HEK293 (cell line): ENCODE results near the gene GJB4.
A peak's percentile ranks its signal among the peaks of the same experiment; 100 is the strongest.
"Not testable (repeated sequence)": the region's sequence is repeated elsewhere in the genome, so short reads cannot be mapped to it uniquely, and the experiment has no call there.

Experiments used
- CTCF ChIA-PET: fragments of 350-600 bp; formaldehyde crosslinking; extraction: SDS; loops from one replicate; lab custom pipeline; 2021; ENCODE audit warnings: antibody characterized with exemption; lab: Yijun Ruan, JAX
- POLR2A ChIA-PET: fragments of 300-600 bp; formaldehyde crosslinking; extraction: SDS; loops from one replicate; lab custom pipeline; 2020; ENCODE audit warnings: antibody characterized with exemption, inconsistent platforms; lab: Yijun Ruan, JAX
- H3K27ac ChIP-seq: fragments of 200-500 bp; sonication (Bioruptor generic); 2 replicates; pipeline ENCODE4 v1.5.1; 2014; ENCODE audit warnings: low read depth, low read length, control low read depth, inconsistent platforms; ENCODE audit errors: extremely low read depth
- H3K36me3 ChIP-seq, 2 experiments: fragments of 200-500 bp in 1 of 2; sonication (Bioruptor generic) in 1 of 2; 1 replicate in 1 of 2; 2 replicates in 1 of 2; pipeline ENCODE4 v1.5.1; 2014 to 2017; ENCODE audit warnings: inconsistent platforms in 2 of 2, low read length in 2 of 2; ENCODE audit not compliant: control insufficient read depth in 2 of 2, insufficient read depth in 1 of 2
- H3K4me1 ChIP-seq: fragments of 200-500 bp; sonication (Bioruptor generic); 2 replicates; pipeline ENCODE4 v1.5.1; 2014; ENCODE audit warnings: mild to moderate bottlenecking, low read length, inconsistent platforms; ENCODE audit not compliant: control insufficient read depth, insufficient read depth
- H3K4me3 ChIP-seq: 2 replicates; pipeline ENCODE4 v1.5.1; 2011; ENCODE audit warnings: low read depth, mild to moderate bottlenecking, control low read depth, low read length, moderate library complexity
- H3K9me3 ChIP-seq: fragments of 200-500 bp; sonication (Bioruptor generic); 2 replicates; pipeline ENCODE4 v1.5.1; 2014; ENCODE audit warnings: low read depth, low read length, inconsistent platforms; ENCODE audit not compliant: control insufficient read depth, insufficient read depth
- EGR2 ChIP-seq: fragments of 450-650 bp; formaldehyde crosslinking; IDR thresholded peaks from 2 replicates; pipeline ENCODE4 v1.5.1; 2016; ENCODE audit warnings: low read depth, missing biosample characterization, missing genetic modification characterization
- GFI1B ChIP-seq: fragments of 450-650 bp; formaldehyde crosslinking; IDR thresholded peaks from 2 replicates; pipeline ENCODE4 v1.5.1; 2016; ENCODE audit warnings: missing biosample characterization, missing genetic modification characterization
- KLF1 ChIP-seq: fragments of 450-650 bp; formaldehyde crosslinking; IDR thresholded peaks from 2 replicates; pipeline ENCODE4 v1.5.1; 2016; ENCODE audit warnings: missing biosample characterization, missing genetic modification characterization
- ZBTB1 ChIP-seq: fragments of 450-650 bp; formaldehyde crosslinking; IDR thresholded peaks from 2 replicates; pipeline ENCODE4 v1.5.1; 2016; ENCODE audit warnings: missing biosample characterization, missing genetic modification characterization
- ZBTB26 ChIP-seq: fragments of 450-650 bp; formaldehyde crosslinking; optimal IDR thresholded peaks from 2 replicates; pipeline ENCODE3; 2016; ENCODE audit warnings: missing biosample characterization, mild to moderate bottlenecking, missing genetic modification characterization
- ZBTB6 ChIP-seq: fragments of 450-650 bp; formaldehyde crosslinking; IDR thresholded peaks from 2 replicates; pipeline ENCODE4 v1.5.1; 2017; ENCODE audit warnings: missing biosample characterization, missing genetic modification characterization
- ZFHX2 ChIP-seq: fragments of 450-650 bp; formaldehyde crosslinking; conservative IDR thresholded peaks from 2 replicates; pipeline ENCODE4 v1.5.1; 2016; ENCODE audit warnings: missing biosample characterization, missing genetic modification characterization
- ZFP3 ChIP-seq: fragments of 450-650 bp; formaldehyde crosslinking; IDR thresholded peaks from 2 replicates; pipeline ENCODE4 v1.5.1; 2016; ENCODE audit warnings: low read depth, missing biosample characterization, missing genetic modification characterization
- ZNF146 ChIP-seq: fragments of 450-650 bp; formaldehyde crosslinking; IDR thresholded peaks from 2 replicates; pipeline ENCODE4 v1.5.1; 2016; ENCODE audit warnings: missing biosample characterization, missing genetic modification characterization
- ZNF26 ChIP-seq: fragments of 450-650 bp; formaldehyde crosslinking; IDR thresholded peaks from 2 replicates; pipeline ENCODE4 v1.5.1; 2016; ENCODE audit warnings: missing biosample characterization, missing genetic modification characterization
- ZNF292 ChIP-seq: fragments of 450-650 bp; formaldehyde crosslinking; IDR thresholded peaks from 2 replicates; pipeline ENCODE4 v1.5.1; 2016; ENCODE audit warnings: low read depth, missing biosample characterization, missing genetic modification characterization, borderline replicate concordance
- ZNF768 ChIP-seq: fragments of 450-650 bp; formaldehyde crosslinking; IDR thresholded peaks from 2 replicates; pipeline ENCODE4 v1.5.1; 2018; ENCODE audit warnings: missing biosample characterization, mild to moderate bottlenecking, missing genetic modification characterization
- ZNF791 ChIP-seq: fragments of 450-650 bp; formaldehyde crosslinking; IDR thresholded peaks from 2 replicates; pipeline ENCODE4 v1.5.1; 2016; ENCODE audit warnings: missing biosample characterization, missing genetic modification characterization
- ZSCAN18 ChIP-seq: fragments of 450-650 bp; formaldehyde crosslinking; IDR thresholded peaks from 2 replicates; pipeline ENCODE4 v1.5.1; 2016; ENCODE audit warnings: missing biosample characterization, missing genetic modification characterization
- ZSCAN4 ChIP-seq: fragments of 450-650 bp; formaldehyde crosslinking; IDR thresholded peaks from 2 replicates; pipeline ENCODE4 v1.5.1; 2017; ENCODE audit warnings: missing biosample characterization, missing genetic modification characterization

The GJB4 gene

GRCh38 chr1:34771573-34772371 is 12.2 kb downstream of the GJB4 start:
- Histone ChIP-seq H3K9me3 (no peaks in the 10 kb centered on the region), H3K4me1 (no peaks in the 10 kb centered on the region), H3K36me3 (no peaks in the 10 kb centered on the region), H3K4me3 (no peak overlapping the region), H3K27ac (no peak overlapping the region)
- POLR2A ChIA-PET = no interaction called here
- TF ChIP-seq EGR2 (tag by site-specific recombination) = peak; percentile 67
- TF ChIP-seq ZNF292 (tag by site-specific recombination) = no peak
- peak; percentile 28 for TF ChIP-seq ZFHX2 (tag by site-specific recombination)
- CTCF ChIA-PET = interaction anchor here (1.0 kb wide), 1 partner anchor 14 kb away, joined by 3 read pairs; no protein-coding TSS in a partner anchor

- H3K27ac ChIP-seq, H3K9me3 ChIP-seq, POLR2A ChIA-PET, H3K36me3 ChIP-seq, H3K4me1 ChIP-seq, H3K4me3 ChIP-seq: not testable (repeated sequence)
- TF ChIP-seq ZNF146 (tag by site-specific recombination) = peak; percentile 74; the same call in 1 of the 2 replicates
- CTCF ChIA-PET = interaction anchor here (0.6 to 0.7 kb wide), 2 partner anchors 9 to 14 kb away, joined by 3 read pairs; no protein-coding TSS in a partner anchor
Measured at GRCh38 chr1:34773114-34773513, 13.6 kb downstream of the GJB4 start.

- CTCF ChIA-PET = interaction anchor here (0.6 to 0.7 kb wide), 2 partner anchors 13 to 751 kb away, joined by 3 to 4 read pairs; no protein-coding TSS in a partner anchor
- Histone ChIP-seq H3K4me1 (no peaks in the 10 kb centered on the region), H3K9me3 (no peaks in the 10 kb centered on the region), H3K27ac (no peak overlapping the region), H3K36me3 (no peaks in the 10 kb centered on the region), H3K4me3 (no peak overlapping the region)
- POLR2A ChIA-PET = no interaction called here
- no peak for TF ChIP-seq GFI1B
- no peak for TF ChIP-seq ZFHX2 (tag by site-specific recombination)
- no peak for TF ChIP-seq ZSCAN4 (tag by site-specific recombination)
- TF ChIP-seq ZBTB26 (tag by site-specific recombination) = no peak
- TF ChIP-seq KLF1 (tag by site-specific recombination) = no peak
Measured at GRCh38 chr1:34774957-34775356, 15.4 kb downstream of the GJB4 start.

GRCh38 chr1:34776911-34777310 is 17.4 kb downstream of the GJB4 start:
- CTCF ChIA-PET = interaction anchor here (0.8 to 2.5 kb wide), 4 partner anchors 9 to 83 kb away, joined by 3 to 11 read pairs (median 4); partner anchors contain the start of gene SMIM12

More at GRCh38 chr1:34776911-34777310, 17.4 kb downstream of the GJB4 start:
- POLR2A ChIA-PET = no interaction called here
- no peak overlapping the region for H3K27ac ChIP-seq
- H3K4me3 ChIP-seq = no peak overlapping the region
- H3K4me1 ChIP-seq = no peaks in the 10 kb centered on the region
- no peaks in the 10 kb centered on the region for H3K9me3 ChIP-seq
- TF ChIP-seq ZBTB6 (tag by site-specific recombination) = no peak
- no peak for TF ChIP-seq ZBTB1
- TF ChIP-seq ZFP3 (tag by site-specific recombination) = no peak
- no peak for TF ChIP-seq KLF1 (tag by site-specific recombination)
- no peak for TF ChIP-seq ZNF768 (tag by site-specific recombination)
- TF ChIP-seq ZSCAN18 (tag by site-specific recombination) = no peak
- TF ChIP-seq ZNF791 (tag by site-specific recombination) = no peak
- TF ChIP-seq ZNF26 (tag by site-specific recombination) = no peak
- no peaks in the 10 kb centered on the region for H3K36me3 ChIP-seq
